HG03108 (cell line): ENCODE measurements around the gene ACAT2.
"Not testable (repeated sequence)": the region's sequence is repeated elsewhere in the genome, so short reads cannot be mapped to it uniquely, and the experiment has no call there.

Experiments used
- ATAC-seq: cut with Tn5 transposase; IDR thresholded peaks from one replicate; pipeline ENCODE4 v1.9.1; 2021; ENCODE audit warnings: moderate library complexity; ENCODE audit not compliant: unreplicated experiment

ACAT2 gene

DNA sequence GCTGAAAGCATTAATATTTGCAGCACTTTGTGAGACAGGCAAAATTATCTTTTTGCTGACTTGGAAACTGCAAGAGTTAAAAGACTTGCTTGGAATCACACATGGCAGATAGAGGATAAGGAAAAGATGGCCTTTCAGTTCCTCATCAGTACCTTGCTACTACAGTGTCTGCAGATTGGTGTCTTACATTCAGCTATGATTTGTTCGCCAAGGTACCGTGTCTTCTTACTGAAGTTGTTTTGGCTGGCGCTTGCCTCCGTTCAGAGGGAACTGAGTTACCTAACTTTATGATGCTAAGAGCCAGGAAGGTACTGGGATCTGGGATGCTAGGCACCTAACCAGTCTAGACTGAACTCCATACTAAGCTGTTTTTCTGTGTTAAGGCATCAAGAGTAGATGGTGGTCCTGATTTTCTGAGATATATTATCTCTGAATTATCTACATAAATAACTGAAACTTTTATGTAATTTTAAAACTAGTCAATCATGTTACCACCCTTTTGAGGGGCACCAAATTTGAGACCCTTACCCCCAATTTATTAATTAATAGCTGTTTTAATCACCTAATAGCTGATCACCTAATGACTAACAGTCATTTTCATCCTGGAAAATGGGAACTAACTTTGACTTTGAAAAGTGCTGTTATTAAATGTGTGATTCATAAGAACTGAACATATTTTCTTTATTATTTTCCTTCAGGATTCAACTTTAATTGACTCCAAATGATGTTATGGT, 32.1 kb upstream of the ACAT2 start:
- ATAC-seq = no peak

DNA sequence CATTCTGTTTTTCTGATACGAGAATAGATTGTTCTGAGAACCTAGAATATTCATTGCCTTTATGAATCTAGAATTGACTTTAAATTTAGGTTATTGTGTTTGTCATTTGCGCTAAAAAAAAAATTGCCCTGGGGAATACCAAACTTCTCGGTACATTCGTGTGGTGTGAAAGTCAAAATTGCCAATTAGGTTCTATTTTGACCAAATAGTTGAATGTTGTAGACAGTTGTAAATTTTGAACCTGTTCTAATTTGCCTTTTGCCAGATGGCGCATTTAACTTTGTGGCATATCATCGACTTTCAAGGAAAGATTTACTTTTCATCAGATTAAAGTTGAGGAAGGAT, 31.5 kb upstream of the ACAT2 start:
- no peak for ATAC-seq

DNA sequence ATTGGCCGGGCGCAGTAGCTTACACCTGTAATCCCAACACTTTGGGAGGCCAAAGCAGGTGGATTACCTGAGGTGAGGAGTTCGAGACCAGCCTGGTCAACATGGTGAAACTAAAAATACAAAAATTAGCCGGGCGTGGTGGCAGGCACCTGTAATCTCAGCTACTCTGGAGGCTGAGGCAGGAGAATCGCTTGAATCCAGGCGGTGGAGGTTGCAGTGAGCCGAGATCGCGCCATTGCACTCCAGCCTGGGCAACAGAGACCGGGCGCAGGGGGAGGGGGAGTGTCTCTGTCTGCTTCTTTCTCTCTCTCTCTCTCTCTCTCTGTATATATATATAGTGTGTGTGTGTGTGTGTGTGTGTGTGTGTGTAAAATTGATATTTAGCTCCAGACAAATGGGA, 29.3 kb upstream of the ACAT2 start:
- not testable (repeated sequence) for ATAC-seq

DNA sequence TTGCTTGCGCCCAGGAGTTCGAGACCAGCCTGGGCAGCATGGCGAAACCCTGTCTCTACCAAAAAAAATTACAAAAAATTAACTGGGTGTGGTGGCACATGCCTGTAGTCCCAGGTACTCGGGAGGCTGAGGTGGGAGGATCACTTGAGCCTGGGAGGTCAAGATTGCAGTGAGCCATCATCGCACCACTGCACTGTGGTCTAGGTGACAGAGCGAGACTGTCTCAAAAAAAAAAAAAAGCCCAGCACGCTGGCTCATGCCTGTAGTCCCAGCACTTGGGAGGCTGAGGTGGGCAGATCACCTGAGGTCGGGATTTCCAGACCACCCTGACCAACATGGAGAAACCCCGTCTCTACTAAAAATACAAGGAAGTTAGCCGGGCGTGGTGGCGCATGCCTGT, 28.4 kb upstream of the ACAT2 start:
- not testable (repeated sequence) for ATAC-seq

DNA sequence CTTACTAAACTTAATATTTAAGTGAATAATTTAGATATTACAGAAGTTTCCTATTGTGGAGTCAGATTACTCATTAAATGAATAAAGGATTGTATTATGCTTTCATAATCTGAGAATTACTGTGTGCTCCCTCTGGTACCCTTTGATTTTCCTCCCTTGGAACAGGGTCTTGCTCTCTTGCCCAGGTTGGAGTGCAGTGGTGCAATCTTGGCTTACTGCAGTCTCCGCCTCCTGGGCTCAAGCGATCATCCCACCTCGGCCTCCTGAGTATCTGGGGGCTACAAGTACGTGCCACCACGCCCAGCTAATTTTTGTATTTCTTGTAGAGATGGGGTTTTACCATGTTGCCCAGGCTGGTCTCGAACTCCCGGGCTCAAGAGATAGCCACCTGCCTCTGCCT, 24.9 kb upstream of the ACAT2 start:
- no peak for ATAC-seq

DNA sequence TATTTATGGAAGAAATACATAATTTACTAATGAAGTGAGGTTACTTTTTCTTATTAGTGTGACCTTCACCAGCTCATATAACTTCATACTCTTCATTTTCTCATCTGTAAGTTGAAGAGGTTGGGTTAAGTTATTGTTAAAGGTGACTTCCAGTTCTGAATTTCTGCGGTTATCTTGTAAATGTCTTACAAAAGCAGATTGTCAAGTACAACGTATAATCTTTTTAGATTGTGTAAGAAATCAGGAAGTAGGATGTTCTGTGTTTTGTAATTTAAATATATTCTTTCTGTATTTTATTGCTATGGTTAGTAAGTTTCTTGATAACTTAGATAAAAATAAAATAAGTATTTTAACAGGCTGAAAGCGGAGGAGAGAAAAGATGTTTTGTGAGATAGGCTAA, 22.5 kb upstream of the ACAT2 start:
- ATAC-seq = no peak

DNA sequence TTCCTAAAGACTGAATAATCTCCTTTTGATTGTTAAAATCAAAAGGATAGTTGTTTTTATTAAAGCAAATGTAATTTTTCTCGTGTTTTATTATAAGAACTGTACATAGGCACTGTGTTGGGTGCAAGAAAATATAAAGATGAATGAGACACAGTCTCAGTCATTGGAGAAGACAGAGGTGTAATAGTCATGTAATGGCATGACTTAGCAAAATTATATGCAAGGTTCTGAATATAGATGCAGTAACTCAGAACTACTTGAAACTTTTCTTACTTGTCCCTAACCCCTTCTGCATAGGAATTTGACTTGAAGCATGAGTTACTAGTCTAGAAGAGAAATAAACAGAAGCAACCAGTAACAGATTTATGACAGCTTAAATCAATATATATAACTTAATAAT, 19.7 kb upstream of the ACAT2 start:
- no peak for ATAC-seq

- ATAC-seq = no peak
Observed at GRCh38 chr6:159745081-159745480, 16.8 kb upstream of the ACAT2 start.

DNA sequence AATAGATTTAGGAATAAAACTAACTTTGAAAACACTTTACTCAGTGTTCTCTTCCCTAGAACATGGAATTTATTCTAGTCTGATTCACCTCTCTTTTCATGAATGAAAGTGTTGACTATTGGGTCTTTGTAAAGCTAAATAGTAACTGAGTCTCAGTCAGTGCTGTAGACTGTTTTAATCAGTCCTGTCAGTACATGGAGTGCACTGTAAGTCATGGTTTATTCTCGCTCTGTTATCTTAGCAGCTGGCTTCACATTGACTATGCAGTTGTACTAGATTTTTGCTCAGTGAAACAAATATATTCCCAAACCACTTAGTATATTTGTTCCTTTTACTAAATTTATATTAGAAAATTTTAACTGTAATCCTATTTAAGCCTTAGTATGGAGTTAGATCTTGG, 15.1 kb upstream of the ACAT2 start:
- no peak for ATAC-seq

DNA sequence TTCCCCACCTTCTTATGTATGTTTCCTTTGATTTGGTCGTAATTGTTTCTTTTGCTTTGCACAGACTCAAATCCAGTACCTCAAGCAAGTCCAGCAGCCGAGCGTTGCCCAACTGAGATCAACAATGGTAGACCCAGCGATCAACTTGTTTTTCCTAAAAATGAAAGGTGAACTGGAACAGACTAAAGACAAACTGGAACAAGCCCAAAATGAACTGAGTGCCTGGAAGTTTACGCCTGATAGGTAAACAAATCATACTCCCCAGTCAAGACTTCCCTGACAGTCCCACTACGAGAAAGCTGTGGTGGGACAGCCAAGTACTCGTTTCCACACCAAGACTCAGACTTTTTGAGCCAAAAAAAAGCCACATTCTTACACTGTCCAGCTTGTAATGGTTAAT, 13.7 kb upstream of the ACAT2 start:
- not testable (repeated sequence) for ATAC-seq

DNA sequence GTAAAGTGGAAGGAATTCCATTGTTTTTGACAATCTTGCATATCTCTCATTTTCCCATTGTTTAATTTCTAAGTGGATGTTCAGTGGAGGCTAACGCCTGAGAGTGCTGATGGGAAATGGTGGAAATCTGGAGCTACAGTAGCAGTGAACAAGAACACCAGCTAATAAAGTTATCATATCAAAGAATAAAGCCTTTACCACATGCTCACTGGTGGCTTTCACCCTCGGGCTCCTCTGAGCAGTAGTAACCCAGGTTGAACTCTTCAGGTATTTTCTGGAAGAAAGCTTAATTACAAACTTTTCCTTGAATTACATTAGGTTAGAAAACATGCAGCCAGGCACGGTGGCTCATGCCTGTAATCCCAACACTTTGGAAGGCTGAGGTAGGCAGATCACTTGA, 10.4 kb upstream of the ACAT2 start:
- no peak for ATAC-seq

GRCh38 chr6:159753081-159753872, 8.6 kb upstream of the ACAT2 start:
- ATAC-seq = no peak

- no peak for ATAC-seq
Observed at GRCh38 chr6:159754401-159754800, 7.4 kb upstream of the ACAT2 start.

GRCh38 chr6:159754959-159755914, 6.6 kb upstream of the ACAT2 start:
- ATAC-seq = no peak

DNA sequence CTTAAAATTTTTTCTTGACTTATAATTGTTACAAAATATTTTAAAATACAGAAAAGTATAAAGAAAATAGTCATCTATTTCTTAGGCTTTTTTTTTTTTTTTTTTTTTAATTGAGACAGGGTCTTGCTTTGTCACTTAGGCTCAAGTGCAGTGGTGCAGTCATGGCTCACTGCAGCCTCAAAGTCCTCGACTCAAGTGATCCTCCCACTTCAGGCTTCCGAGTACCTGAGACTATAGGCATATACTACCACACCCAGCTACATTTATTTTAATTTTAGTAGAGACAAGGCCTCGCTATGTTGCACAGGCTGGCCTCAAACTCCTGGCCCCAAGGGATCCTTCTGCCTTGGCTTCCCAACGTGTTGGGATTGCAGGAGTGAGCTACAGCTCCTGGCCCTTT, 5.3 kb upstream of the ACAT2 start:
- no peak for ATAC-seq

DNA sequence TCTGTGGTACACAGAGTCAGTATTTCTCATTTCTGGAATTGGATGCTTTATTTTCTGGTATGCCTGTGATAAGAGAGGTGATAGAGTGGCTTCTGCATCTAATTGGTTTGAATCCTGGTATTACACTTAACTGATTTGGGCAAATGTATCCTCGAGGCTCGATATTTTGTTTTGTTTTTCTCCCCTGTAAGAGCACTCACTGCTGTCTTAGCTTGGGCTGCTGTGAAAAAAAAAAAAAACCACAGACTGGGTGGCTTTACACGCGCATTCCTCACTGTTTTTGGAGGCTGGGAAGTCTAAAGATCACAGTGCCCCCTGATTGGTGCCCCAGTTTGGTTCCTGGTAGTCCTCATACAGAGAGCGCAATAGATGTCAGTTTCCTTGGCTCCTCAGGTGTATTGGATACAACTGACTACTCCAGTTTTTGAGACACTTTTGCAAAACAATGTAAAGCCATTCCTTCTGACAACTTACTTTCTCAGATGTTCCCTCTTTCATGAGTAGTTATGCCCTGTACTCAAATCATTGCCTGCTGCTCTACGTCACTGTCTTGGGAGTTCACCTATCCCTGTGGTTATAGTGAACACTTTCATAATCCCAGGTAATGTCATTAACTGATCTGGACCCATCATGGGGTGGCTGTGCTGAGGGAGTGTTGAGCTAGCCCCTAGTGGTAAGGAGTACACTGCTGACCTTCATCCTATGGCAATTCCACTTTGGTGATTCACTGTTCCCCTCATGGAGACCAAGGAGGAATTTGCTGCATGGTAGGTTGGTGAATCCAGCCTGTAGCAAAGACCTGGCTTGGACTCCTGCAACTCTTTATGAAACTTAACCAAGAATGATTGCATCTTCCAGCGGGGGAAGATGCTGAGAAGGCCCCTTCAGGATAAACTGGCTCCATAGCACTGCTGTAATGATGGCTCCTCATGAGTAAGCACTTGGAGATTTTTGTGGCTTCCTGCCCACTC, 3.5 kb upstream of the ACAT2 start:
- no peak for ATAC-seq

DNA sequence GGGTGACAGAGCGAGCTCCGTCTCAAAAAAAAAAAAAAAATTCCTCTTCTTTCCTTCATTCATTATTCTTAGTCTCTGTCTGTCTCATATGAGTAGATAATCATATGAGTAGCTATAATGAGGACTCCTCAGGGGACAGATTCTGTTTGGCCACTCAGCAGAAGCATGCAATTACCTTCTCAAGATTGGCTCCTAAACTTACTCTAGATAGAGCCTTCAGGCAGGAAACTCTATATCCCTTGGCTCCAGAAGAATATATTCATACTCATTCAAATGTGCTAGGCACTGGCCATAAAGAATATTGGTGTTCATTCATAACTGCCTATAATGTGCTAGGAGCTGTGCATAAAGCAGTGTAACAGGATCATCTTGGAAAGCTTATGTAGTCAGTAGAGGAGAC, 2.2 kb upstream of the ACAT2 start:
- no peak for ATAC-seq

DNA sequence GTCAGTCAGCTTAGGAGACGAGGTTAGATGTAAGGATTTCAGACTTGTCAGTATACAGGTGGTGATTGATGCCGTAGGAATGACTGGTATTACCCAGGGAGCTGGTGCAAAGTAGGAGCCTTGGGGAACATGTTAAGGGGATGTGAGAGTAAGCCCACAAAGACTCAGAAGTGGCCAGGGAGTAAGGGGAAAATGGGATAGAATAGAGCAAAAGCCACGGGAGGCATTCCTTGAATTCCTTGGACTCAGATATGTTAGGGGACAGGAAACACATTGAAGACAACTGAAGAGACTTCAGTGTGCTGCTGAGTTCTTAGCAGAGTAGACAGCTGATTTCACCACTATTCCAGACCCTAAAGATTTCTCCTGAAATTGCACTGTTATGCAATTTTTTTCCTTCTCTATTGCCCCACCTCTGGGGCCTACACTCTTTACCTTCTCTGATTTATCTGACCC, 1.2 kb upstream of the ACAT2 start:
- no peak for ATAC-seq

- no peak for ATAC-seq
Observed at GRCh38 chr6:159761129-159761872, 544 bp upstream of the ACAT2 start.
